Osteoblast (primary cell): Measurements from ENCODE around the gene TMIGD2. TPM values are rescaled to one million over a fixed set of nuclear protein-coding genes. Genes with fewer than 3 reads are reported as not detected.
A peak's percentile ranks its signal among the peaks of the same experiment; 100 is the strongest.

Experiments used
- DNase-seq: peaks from one replicate; pipeline ENCODE4 v3.0.0; 2011; ENCODE audit warnings: low spot score, mixed read lengths; ENCODE audit not compliant: insufficient read length; ENCODE audit errors: missing footprints
- H2AFZ ChIP-seq: 2 replicates; pipeline ENCODE4 v1.6.0; 2011; ENCODE audit warnings: mild to moderate bottlenecking, low read length
- H3K27ac ChIP-seq: 2 replicates; pipeline ENCODE4 v1.5.1; 2011; ENCODE audit warnings: mild to moderate bottlenecking, low read depth, low read length, moderate library complexity
- H3K27me3 ChIP-seq: 2 replicates; pipeline ENCODE4 v1.6.0; 2012; ENCODE audit warnings: mild to moderate bottlenecking, control low read depth, inconsistent platforms, low read length, moderate library complexity; ENCODE audit not compliant: insufficient read depth
- H3K36me3 ChIP-seq: 2 replicates; pipeline ENCODE4 v1.5.1; 2011; ENCODE audit warnings: mild to moderate bottlenecking, low read length, control low read depth, moderate library complexity; ENCODE audit not compliant: insufficient read depth
- H3K4me1 ChIP-seq: 2 replicates; pipeline ENCODE4 v1.5.1; 2011; ENCODE audit warnings: mild to moderate bottlenecking, low read length, control low read depth, moderate library complexity; ENCODE audit not compliant: insufficient read depth
- H3K4me2 ChIP-seq: 2 replicates; pipeline ENCODE4 v1.6.0; 2011; ENCODE audit warnings: mild to moderate bottlenecking, low read length; ENCODE audit not compliant: insufficient read depth
- H3K4me3 ChIP-seq: fragments of 200-600 bp; sonication (generic); 3 replicates; pipeline ENCODE4 v1.5.1; 2012; ENCODE audit warnings: mild to moderate bottlenecking, low read length, inconsistent platforms; ENCODE audit not compliant: insufficient read depth
- H3K79me2 ChIP-seq: 2 replicates; pipeline ENCODE4 v1.6.0; 2012; ENCODE audit warnings: mild to moderate bottlenecking, low read length, control low read depth, inconsistent platforms; ENCODE audit not compliant: insufficient read depth
- H3K9me3 ChIP-seq: 2 replicates; pipeline ENCODE4 v1.5.1; 2011; ENCODE audit warnings: low read depth, low read length, control low read depth
- H4K20me1 ChIP-seq: 2 replicates; pipeline ENCODE4 v1.6.0; 2012; ENCODE audit warnings: mild to moderate bottlenecking, low read length, control low read depth; ENCODE audit not compliant: insufficient read depth
- total RNA-seq: library from RNA; depleted of rRNA; stranded (reverse); fragments of >200 nt; gene quantifications from 2 replicates; pipeline ENCODE4 v1.2.3, GENCODE V29; 2012
- TF ChIP-seq, protein P1 (sequence below): IDR thresholded peaks from 2 replicates; pipeline ENCODE4 v1.5.1; 2011; ENCODE audit warnings: mild to moderate bottlenecking, low read depth, low read length, moderate library complexity; ENCODE audit errors: extremely low read depth

TMIGD2 gene
- total RNA-seq, 1 donor: not detected

DNA sequence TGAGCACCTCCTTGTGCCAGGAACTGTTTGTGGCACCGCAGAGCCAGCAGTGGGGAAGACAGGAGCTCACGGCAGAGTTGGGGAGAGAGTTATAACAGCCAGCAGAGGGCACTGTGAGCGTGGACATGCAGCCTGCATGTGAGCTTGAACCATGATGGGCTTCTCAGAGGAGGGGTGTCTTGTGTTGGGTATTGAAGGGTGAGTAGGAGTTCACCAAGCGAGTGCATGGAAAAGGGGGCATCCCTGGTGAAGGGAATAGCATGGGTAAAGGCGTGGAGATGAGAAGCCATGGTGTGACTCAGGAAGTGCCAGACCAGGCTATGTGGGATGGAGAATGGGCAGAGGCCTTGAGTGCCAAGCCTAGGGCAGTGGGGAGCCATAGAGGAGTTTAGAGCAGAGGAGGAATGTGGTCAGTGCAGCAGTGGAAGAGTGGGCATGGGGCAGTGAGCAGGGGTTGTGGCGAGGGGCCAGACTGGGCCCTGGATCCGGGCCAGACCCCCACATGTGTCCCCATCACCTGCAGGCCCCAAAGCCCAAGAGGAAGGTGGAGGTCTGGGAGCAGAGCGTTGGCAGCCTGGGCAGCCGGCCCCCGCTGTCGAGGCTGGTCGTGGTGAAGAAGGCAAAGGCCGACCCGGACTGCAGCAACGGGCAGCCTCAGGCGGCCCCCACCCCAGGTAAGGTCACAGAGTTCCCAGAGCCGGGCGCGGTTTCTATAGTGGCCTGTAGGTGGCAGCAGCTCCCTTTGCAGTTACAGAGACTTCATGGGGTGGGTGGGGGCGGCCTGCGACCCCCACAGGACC is 34.9 kb downstream of the TMIGD2 start:
- Histone ChIP-seq H3K36me3 (peaks cover 12% of the 10 kb centered on the region), H3K4me3 (no peak overlapping the region), H3K4me2 (no peak overlapping the region), H3K27me3 (no peaks in the 10 kb centered on the region), H3K79me2 (no peaks in the 10 kb centered on the region), H3K9me3 (no peaks in the 10 kb centered on the region), H3K27ac (no peak overlapping the region), H3K4me1 (no peaks in the 10 kb centered on the region), H4K20me1 (no peaks in the 10 kb centered on the region), H2AFZ (no peak overlapping the region)
- TF ChIP-seq, protein P1, sequence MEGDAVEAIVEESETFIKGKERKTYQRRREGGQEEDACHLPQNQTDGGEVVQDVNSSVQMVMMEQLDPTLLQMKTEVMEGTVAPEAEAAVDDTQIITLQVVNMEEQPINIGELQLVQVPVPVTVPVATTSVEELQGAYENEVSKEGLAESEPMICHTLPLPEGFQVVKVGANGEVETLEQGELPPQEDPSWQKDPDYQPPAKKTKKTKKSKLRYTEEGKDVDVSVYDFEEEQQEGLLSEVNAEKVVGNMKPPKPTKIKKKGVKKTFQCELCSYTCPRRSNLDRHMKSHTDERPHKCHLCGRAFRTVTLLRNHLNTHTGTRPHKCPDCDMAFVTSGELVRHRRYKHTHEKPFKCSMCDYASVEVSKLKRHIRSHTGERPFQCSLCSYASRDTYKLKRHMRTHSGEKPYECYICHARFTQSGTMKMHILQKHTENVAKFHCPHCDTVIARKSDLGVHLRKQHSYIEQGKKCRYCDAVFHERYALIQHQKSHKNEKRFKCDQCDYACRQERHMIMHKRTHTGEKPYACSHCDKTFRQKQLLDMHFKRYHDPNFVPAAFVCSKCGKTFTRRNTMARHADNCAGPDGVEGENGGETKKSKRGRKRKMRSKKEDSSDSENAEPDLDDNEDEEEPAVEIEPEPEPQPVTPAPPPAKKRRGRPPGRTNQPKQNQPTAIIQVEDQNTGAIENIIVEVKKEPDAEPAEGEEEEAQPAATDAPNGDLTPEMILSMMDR: peak; percentile 58
- peak; percentile 92 for DNase-seq

DNA sequence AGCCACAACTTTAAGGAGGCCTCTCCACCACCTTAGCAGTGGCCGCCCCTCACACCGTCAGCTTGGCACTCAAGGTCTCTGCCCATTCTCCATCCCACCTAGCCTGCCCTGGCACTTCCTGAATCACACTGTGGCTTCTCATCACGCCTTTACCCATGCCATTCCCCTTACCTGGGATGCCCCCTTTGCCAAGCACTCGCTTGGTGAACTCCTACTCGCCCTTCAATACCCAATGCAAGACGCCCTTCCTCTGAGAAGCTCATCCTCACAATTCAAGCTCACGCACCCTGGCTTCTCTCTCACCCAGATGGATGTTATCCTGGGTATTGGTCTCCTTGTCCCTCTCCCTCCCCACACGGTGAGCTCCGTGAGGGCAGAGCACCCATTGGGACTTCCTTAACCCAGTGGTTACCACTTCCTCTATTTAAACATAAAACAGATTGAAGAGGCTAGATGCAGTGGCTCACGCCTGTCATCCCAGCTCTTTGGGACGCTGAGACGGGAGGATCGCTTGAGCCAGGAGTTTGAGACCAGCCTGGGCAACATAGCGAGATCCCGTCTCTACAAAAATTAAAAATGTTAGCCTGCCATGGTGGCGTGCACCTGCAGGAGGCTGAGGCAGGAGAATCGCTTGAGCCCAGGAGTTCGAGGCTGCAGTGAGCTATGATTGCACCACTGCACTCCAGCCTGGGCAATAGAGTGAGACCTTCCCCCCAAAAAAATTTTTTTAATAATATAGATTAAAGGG is 35.8 kb downstream of the TMIGD2 start:
- no peaks in the 10 kb centered on the region for H3K9me3 ChIP-seq
- no peak overlapping the region for H3K27ac ChIP-seq
- peaks cover 12% of the 10 kb centered on the region for H3K36me3 ChIP-seq

DNA sequence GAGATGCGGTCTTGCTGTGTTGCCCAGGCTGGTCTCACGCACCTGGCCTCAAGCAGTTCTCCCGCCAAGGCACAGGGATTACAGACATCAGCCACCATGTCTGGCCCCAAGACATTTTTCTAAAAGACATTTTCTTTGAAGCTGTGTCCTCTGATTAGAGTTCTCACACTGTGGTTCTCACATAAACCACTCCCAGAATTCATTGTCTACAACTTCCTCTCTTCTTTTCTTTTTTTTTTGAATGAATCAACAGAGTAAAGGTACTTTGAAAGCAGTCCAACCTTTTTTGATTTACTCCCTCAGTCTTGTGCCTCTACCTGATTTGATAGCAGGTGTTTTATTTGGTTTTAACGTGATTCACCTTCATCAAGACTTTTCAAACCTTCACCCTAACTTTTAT is 37.4 kb downstream of the TMIGD2 start:
- Histone ChIP-seq H3K4me2 (no peak overlapping the region), H2AFZ (no peak overlapping the region), H3K9me3 (no peaks in the 10 kb centered on the region), H3K36me3 (peaks cover 12% of the 10 kb centered on the region), H3K27ac (no peak overlapping the region), H3K27me3 (no peaks in the 10 kb centered on the region), H4K20me1 (no peaks in the 10 kb centered on the region), H3K4me3 (no peak overlapping the region), H3K79me2 (no peaks in the 10 kb centered on the region), H3K4me1 (no peaks in the 10 kb centered on the region)
- TF ChIP-seq, protein P1: no peak
- peak; percentile 47 for DNase-seq

More for the DNA sequence above, 35.8 kb downstream of the TMIGD2 start:
- Histone ChIP-seq H3K4me1 (no peaks in the 10 kb centered on the region), H4K20me1 (no peaks in the 10 kb centered on the region), H3K4me2 (no peak overlapping the region), H3K79me2 (no peaks in the 10 kb centered on the region), H2AFZ (no peak overlapping the region), H3K27me3 (no peaks in the 10 kb centered on the region), H3K4me3 (no peak overlapping the region)
- DNase-seq: no peak
- TF ChIP-seq, protein P1: no peak

DNA sequence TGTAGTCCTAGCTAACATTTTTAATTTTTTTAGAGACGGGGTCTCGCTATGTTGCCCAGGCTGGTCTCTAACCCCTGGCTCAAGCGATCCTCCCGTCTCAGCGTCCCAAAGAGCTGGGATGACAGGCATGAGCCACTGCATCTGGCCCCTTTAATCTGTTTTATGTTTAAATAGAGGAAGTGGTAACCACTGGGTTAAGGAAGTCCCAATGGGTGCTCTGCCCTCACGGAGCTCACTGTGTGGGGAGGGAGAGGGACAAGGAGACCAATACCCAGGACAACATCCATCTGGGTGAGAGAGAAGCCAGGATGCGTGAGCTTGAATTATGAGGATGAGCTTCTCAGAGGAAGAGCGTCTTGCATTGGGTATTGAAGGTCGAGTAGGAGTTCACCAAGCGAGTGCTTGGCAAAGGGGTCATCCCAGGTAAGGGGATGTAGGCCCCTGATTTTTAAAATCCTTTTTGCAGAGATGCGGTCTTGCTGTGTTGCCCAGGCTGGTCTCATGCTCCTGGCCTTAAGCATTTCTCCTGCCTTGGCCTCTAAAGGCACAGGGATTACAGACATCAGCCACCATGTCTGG is 41.5 kb downstream of the TMIGD2 start:
- no peak overlapping the region for H3K4me2 ChIP-seq
- no peak overlapping the region for H3K27ac ChIP-seq
- TF ChIP-seq, protein P1: no peak
- no peaks in the 10 kb centered on the region for H3K27me3 ChIP-seq
- peaks cover 17% of the 10 kb centered on the region for H3K36me3 ChIP-seq
- H2AFZ ChIP-seq: no peak overlapping the region
- H3K9me3 ChIP-seq: peaks cover 6% of the 10 kb centered on the region
- no peaks in the 10 kb centered on the region for H3K79me2 ChIP-seq
- DNase-seq: peak; percentile 71
- no peaks in the 10 kb centered on the region for H4K20me1 ChIP-seq
- H3K4me1 ChIP-seq: no peaks in the 10 kb centered on the region
- no peak overlapping the region for H3K4me3 ChIP-seq
